Ovary (tissue), 1 donor: ENCODE results near the gene GSTM2.

ENCODE experiments used
- EP300 ChIP-seq: sonication (generic); formaldehyde crosslinking; IDR thresholded peaks from one replicate; pipeline ENCODE4 v1.6.1; 2017; ENCODE audit warnings: antibody characterized with exemption
- POLR2A ChIP-seq: fragments of 450-650 bp; IDR thresholded peaks from one replicate; pipeline ENCODE4 v1.6.1; 2017; ENCODE audit warnings: antibody characterized with exemption, mild to moderate bottlenecking, moderate library complexity

DNA sequence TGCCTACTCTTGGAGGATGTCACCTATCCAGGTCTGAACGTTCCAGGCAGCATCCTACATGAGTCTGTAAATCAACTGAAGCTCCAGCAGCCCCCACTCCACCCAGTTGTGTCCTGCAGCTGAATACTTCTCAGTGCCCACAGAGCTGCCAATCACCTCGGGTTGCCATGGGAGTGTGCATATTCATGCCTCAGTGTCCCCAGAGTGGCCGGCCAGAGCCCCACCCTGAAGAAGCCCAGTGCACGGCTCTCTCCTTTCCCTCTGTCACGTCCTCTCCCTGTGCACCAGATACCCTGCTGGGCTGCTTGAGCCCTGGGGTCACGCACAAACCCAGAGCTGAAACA, 28.0 kb upstream of the GSTM2 start:
- no peak for TF ChIP-seq EP300
- no peak for TF ChIP-seq POLR2A
